HepG2 (cell line): ENCODE data around the gene NTN4. TPM values are rescaled to one million over a fixed set of nuclear protein-coding genes. Genes with fewer than 3 reads are reported as not detected.
A peak's percentile ranks its signal among the peaks of the same experiment; 100 is the strongest.

ENCODE experiments used
- CSRNP1 ChIP-seq: sonication (generic); formaldehyde crosslinking; IDR thresholded peaks from 2 replicates; pipeline ENCODE4 v1.8.1; 2023; ENCODE audit warnings: mild to moderate bottlenecking, missing genetic modification reagents
- FOXJ3 ChIP-seq: sonication (generic); formaldehyde crosslinking; IDR thresholded peaks from 2 replicates; pipeline ENCODE4 v1.4.0; 2020; ENCODE audit warnings: missing genetic modification reagents, mild to moderate bottlenecking, borderline replicate concordance
- KDM3A ChIP-seq: IDR thresholded peaks from 2 replicates; pipeline ENCODE4 v1.6.1; 2018; ENCODE audit warnings: low read depth, missing compliant biosample characterization
- KDM4B ChIP-seq: sonication (generic); formaldehyde crosslinking; IDR thresholded peaks from 2 replicates; pipeline ENCODE4 v1.4.0; 2020; ENCODE audit warnings: missing genetic modification reagents
- MED1 ChIP-seq: sonication (generic); formaldehyde crosslinking; IDR thresholded peaks from 2 replicates; pipeline ENCODE4 v1.4.0; 2020; ENCODE audit warnings: missing genetic modification reagents
- ZNF124 ChIP-seq: sonication (generic); formaldehyde crosslinking; IDR thresholded peaks from 2 replicates; pipeline ENCODE4 v1.4.0; 2020; ENCODE audit warnings: missing genetic modification reagents
- ZNF296 ChIP-seq: sonication (generic); formaldehyde crosslinking; conservative IDR thresholded peaks from 2 replicates; pipeline ENCODE4 v1.5.0; 2020; ENCODE audit warnings: mild to moderate bottlenecking, missing genetic modification reagents
- ZNF350 ChIP-seq: sonication (generic); formaldehyde crosslinking; IDR thresholded peaks from 2 replicates; pipeline ENCODE4 v1.4.0; 2020; ENCODE audit warnings: mild to moderate bottlenecking, low read depth, missing genetic modification reagents, borderline replicate concordance
- ZNF414 ChIP-seq: sonication (generic); formaldehyde crosslinking; IDR thresholded peaks from 2 replicates; pipeline ENCODE4 v1.5.0; 2020; ENCODE audit warnings: missing genetic modification reagents
- polyA plus RNA-seq, 8 experiments: library from polyadenylated mRNA; depleted of rRNA in 3 of 8; stranded (reverse) in 7 of 8; unstranded in 1 of 8; fragments of >200 nt; fragmentation: Illumina TruSeq in 4 of 8; extraction: Trizol in 4 of 8; gene quantifications; 2 replicates each; pipeline versions ENCODE4 v1.2.1 to v1.2.3, GENCODE V29; 2011 to 2016; ENCODE audit warnings: low read depth in 4 of 8, missing spikeins in 1 of 8, mixed read lengths in 1 of 8; ENCODE audit not compliant: insufficient read depth in 1 of 8
- total RNA-seq, 5 experiments: library from RNA; depleted of rRNA; stranded (reverse); fragments of >200 nt; fragmentation: Illumina TruSeq; extraction: Trizol; gene quantifications; 2 replicates each; pipeline ENCODE4 v1.2.3, GENCODE V29; 2016; ENCODE audit warnings: low read depth in 1 of 5
- TF ChIP-seq, protein P1 (sequence below): sonication (generic); formaldehyde crosslinking; IDR thresholded peaks from 2 replicates; pipeline ENCODE4; 2020; ENCODE audit warnings: missing genetic modification reagents, mild to moderate bottlenecking, borderline replicate concordance

The NTN4 gene
- total and polyA plus RNA-seq, 2 of the 13 experiments (the other 11 are each of a cell fraction or from before 2014, with no cell fraction given), result 7.8 to 11.5 TPM

- TF ChIP-seq CSRNP1 (CRISPR knock-in tag) (no peak), FOXJ3 (CRISPR knock-in tag) (no peak), KDM3A (CRISPR knock-in tag) (0 out of 2 replicates have a peak, but pooled peaks have one; percentile 46), ZNF414 (0 out of 2 replicates have a peak, but pooled peaks have one; percentile 15), ZNF124 (CRISPR knock-in tag) (peak; percentile 61; the same call in 1 of the 2 replicates), ZNF296 (CRISPR knock-in tag) (no peak), KDM4B (CRISPR knock-in tag) (0 out of 2 replicates have a peak, but pooled peaks have one; percentile 8), MED1 (no peak), ZNF350 (CRISPR knock-in tag) (peak; percentile 43; the same call in 1 of the 2 replicates)
- TF ChIP-seq, protein P1, sequence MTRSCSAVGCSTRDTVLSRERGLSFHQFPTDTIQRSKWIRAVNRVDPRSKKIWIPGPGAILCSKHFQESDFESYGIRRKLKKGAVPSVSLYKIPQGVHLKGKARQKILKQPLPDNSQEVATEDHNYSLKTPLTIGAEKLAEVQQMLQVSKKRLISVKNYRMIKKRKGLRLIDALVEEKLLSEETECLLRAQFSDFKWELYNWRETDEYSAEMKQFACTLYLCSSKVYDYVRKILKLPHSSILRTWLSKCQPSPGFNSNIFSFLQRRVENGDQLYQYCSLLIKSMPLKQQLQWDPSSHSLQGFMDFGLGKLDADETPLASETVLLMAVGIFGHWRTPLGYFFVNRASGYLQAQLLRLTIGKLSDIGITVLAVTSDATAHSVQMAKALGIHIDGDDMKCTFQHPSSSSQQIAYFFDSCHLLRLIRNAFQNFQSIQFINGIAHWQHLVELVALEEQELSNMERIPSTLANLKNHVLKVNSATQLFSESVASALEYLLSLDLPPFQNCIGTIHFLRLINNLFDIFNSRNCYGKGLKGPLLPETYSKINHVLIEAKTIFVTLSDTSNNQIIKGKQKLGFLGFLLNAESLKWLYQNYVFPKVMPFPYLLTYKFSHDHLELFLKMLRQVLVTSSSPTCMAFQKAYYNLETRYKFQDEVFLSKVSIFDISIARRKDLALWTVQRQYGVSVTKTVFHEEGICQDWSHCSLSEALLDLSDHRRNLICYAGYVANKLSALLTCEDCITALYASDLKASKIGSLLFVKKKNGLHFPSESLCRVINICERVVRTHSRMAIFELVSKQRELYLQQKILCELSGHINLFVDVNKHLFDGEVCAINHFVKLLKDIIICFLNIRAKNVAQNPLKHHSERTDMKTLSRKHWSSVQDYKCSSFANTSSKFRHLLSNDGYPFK (CRISPR knock-in tag), result peak; percentile 24; the same call in 1 of the 2 replicates
Observed at GRCh38 chr12:95789126-95790032, 1.2 kb downstream of the NTN4 start (continued).
